Measurements from ENCODE around the gene KCNQ2.

Gene KCNQ2

GRCh38 chr20:63471002-63471716 lies 1.3 kb downstream of the KCNQ2 start:
- DNase-seq (ENCODE audit: low read depth, low spot score) = no peak

GRCh38 chr20:63470410-63470809 lies 2.0 kb downstream of the KCNQ2 start:
- DNase-seq (ENCODE audit: low read depth, low spot score) = no peak

GRCh38 chr20:63469713-63470101 lies 2.7 kb downstream of the KCNQ2 start:
- DNase-seq (ENCODE audit: low read depth, low spot score) = no peak

- no peak for DNase-seq (ENCODE audit: low read depth, low spot score)
These were observed 3.3 kb downstream of the KCNQ2 start for GRCh38 chr20:63469019-63469712.

- DNase-seq (ENCODE audit: low read depth, low spot score) = no peak
These were observed 4.0 kb downstream of the KCNQ2 start for GRCh38 chr20:63468421-63468820.

- DNase-seq (ENCODE audit: low read depth, low spot score) = no peak
These were observed 5.0 kb downstream of the KCNQ2 start for GRCh38 chr20:63467294-63468083.

- no peak for DNase-seq (ENCODE audit: low read depth, low spot score)
These were observed 5.6 kb downstream of the KCNQ2 start for GRCh38 chr20:63466861-63467260.

- DNase-seq (ENCODE audit: low read depth, low spot score) = no peak
These were observed 6.1 kb downstream of the KCNQ2 start for GRCh38 chr20:63466250-63466825.

GRCh38 chr20:63465380-63466249 lies 6.8 kb downstream of the KCNQ2 start:
- DNase-seq (ENCODE audit: low read depth, low spot score) = no peak

- no peak for DNase-seq (ENCODE audit: low read depth, low spot score)
These were observed 8.2 kb downstream of the KCNQ2 start for GRCh38 chr20:63464289-63464635.

- no peak for DNase-seq (ENCODE audit: low read depth, low spot score)
These were observed 8.8 kb downstream of the KCNQ2 start for GRCh38 chr20:63463400-63464288.

GRCh38 chr20:63462244-63462643 lies 10.2 kb downstream of the KCNQ2 start:
- DNase-seq (ENCODE audit: low read depth, low spot score) = no peak

GRCh38 chr20:63461104-63461763 lies 11.2 kb downstream of the KCNQ2 start:
- DNase-seq (ENCODE audit: low read depth, low spot score) = peak; percentile 67

GRCh38 chr20:63459070-63459380 lies 13.4 kb downstream of the KCNQ2 start:
- DNase-seq (ENCODE audit: low read depth, low spot score) = no peak

- DNase-seq (ENCODE audit: low read depth, low spot score) = no peak
These were observed 14.0 kb downstream of the KCNQ2 start for GRCh38 chr20:63458170-63459069.

- DNase-seq (ENCODE audit: low read depth, low spot score) = no peak
These were observed 14.7 kb downstream of the KCNQ2 start for GRCh38 chr20:63457737-63458136.

- no peak for DNase-seq (ENCODE audit: low read depth, low spot score)
These were observed 15.8 kb downstream of the KCNQ2 start for GRCh38 chr20:63456429-63457284.

- DNase-seq (ENCODE audit: low read depth, low spot score) = no peak
These were observed 16.9 kb downstream of the KCNQ2 start for GRCh38 chr20:63455568-63455859.

Measured in ELF-1 (cell line).